Uterus (tissue), 2 donors: ENCODE data around the gene TMEM219.

Experiments
- POLR2A ChIP-seq, 2 donors: fragments of 450-650 bp; IDR thresholded peaks; one replicate each; pipeline ENCODE4 v1.6.1; 2016; ENCODE audit warnings: antibody characterized with exemption in 2 of 2, mild to moderate bottlenecking in 1 of 2, moderate library complexity in 1 of 2
- TF ChIP-seq, protein P1 (sequence below), 4 experiments: fragments of 200-600 bp in 2 of 4; fragments of 450-650 bp in 2 of 4; sonication (generic) in 2 of 4; IDR thresholded peaks; one replicate each; pipeline ENCODE4 v1.5.1; 2016 to 2019; ENCODE audit warnings: antibody characterized with exemption in 4 of 4, mild to moderate bottlenecking in 2 of 4, moderate library complexity in 1 of 4

- TF ChIP-seq, protein P1, sequence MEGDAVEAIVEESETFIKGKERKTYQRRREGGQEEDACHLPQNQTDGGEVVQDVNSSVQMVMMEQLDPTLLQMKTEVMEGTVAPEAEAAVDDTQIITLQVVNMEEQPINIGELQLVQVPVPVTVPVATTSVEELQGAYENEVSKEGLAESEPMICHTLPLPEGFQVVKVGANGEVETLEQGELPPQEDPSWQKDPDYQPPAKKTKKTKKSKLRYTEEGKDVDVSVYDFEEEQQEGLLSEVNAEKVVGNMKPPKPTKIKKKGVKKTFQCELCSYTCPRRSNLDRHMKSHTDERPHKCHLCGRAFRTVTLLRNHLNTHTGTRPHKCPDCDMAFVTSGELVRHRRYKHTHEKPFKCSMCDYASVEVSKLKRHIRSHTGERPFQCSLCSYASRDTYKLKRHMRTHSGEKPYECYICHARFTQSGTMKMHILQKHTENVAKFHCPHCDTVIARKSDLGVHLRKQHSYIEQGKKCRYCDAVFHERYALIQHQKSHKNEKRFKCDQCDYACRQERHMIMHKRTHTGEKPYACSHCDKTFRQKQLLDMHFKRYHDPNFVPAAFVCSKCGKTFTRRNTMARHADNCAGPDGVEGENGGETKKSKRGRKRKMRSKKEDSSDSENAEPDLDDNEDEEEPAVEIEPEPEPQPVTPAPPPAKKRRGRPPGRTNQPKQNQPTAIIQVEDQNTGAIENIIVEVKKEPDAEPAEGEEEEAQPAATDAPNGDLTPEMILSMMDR (IDR thresholded peaks at IDR 0.05) = no peak
- no peak for TF ChIP-seq POLR2A (IDR thresholded peaks at IDR 0.05)
Measured at GRCh38 chr16:29988346-29989075, 26.6 kb downstream of the TMEM219 start.
